Esophagus mucosa (tissue), 1 donor: ENCODE data around the gene LIPC. TPM values are rescaled to one million over a fixed set of nuclear protein-coding genes. Genes with fewer than 3 reads are reported as not detected.

Experiments
- ATAC-seq: fragments of 200-7000 bp; cut with Tn5 transposase; one replicate; pipeline ENCODE4 v1.9.1; 2020
- total RNA-seq: library from RNA; stranded (reverse); gene quantifications from one replicate; pipeline ENCODE4 v1.2.4, GENCODE V29; 2023
- donor health status: DM: yes; HTN: yes; CAD: no.

LIPC gene
- total RNA-seq, 1 donor from 2014 or later: not detected

- ATAC-seq: no peak
These were observed 109.8 kb downstream of the LIPC start for GRCh38 chr15:58541410-58542087.

DNA sequence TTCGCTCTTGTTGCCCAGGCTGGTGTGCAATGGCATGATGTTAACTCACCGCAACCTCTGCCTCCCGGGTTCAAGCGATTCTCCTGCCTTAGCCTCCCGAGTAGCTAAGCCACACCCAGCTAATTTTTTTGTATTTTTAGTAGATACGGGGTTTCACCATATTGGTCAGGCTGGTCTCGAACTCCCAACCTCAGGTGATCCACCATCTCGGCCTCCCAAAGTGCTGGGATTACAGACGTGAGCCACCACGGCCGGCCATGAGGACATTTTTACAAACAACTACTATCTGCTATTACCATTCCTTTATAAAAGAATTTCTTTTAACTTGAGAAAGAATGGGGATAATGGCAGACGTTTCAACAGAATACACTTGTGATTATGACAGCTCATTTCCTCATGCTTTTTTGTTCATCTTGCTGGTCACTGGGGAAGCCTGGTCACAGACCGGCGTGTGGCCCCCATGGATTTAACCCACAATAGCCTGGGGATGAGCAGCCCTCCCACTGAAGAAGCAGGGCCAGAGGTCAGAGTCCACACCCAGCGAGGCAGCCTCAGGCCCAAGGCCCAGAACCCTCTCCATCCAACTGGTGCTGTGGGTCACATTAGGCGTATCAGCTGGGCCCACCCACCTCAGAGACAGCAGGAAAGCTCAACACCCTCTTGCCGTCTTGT is 112.0 kb downstream of the LIPC start:
- ATAC-seq: no peak

DNA sequence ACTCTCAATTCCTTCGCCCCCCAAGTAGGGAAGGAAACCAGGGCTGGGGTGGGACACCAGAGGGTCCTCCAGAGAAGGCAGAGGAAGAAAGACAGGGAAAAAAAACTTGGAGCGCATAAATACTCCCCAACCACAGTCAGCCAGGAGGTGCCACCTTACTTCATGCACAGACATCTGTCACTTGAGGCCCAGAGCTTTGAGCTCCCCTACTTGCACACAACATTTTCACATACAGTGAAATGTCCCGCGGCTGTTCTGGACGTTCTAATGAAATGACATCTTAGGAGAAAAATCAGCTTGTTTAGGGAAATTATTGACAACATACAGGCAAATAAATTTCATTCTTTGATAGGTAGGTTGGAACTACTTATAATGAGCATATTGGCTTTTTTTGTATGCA is 113.0 kb downstream of the LIPC start:
- no peak for ATAC-seq

GRCh38 chr15:58545307-58546065 is 113.7 kb downstream of the LIPC start:
- ATAC-seq: no peak

- no peak for ATAC-seq
These were observed 114.3 kb downstream of the LIPC start for GRCh38 chr15:58546066-58546591.

GRCh38 chr15:58546635-58547627 is 115.1 kb downstream of the LIPC start:
- ATAC-seq: peak; percentile 49

- no peak for ATAC-seq
These were observed 116.0 kb downstream of the LIPC start for GRCh38 chr15:58547628-58548307.

DNA sequence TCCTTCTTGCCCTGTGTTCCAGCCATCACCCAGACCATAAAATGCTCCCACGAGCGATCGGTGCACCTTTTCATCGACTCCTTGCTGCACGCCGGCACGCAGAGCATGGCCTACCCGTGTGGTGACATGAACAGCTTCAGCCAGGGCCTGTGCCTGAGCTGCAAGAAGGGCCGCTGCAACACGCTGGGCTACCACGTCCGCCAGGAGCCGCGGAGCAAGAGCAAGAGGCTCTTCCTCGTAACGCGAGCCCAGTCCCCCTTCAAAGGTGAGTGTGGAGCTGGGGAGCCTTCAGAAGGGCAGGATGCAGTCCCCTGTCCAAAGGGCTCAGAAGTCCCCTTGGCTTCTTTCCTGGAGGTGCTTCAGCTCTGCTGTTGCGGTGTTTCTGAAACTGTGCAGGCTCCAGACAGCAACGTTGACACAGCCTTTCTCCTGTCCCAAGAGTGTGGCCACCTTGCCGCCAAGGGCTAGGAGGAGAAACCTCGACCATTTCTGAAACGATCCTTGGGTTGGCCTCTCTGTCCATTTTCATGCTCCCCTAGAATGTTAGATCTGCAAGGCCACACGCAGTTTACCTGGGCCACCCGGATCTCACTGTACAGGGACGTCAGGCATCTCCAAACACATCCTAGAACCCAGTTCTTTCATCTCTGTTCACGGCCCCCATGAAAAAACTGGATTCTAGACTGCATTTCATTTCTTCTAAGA is 116.7 kb downstream of the LIPC start:
- no peak for ATAC-seq

DNA sequence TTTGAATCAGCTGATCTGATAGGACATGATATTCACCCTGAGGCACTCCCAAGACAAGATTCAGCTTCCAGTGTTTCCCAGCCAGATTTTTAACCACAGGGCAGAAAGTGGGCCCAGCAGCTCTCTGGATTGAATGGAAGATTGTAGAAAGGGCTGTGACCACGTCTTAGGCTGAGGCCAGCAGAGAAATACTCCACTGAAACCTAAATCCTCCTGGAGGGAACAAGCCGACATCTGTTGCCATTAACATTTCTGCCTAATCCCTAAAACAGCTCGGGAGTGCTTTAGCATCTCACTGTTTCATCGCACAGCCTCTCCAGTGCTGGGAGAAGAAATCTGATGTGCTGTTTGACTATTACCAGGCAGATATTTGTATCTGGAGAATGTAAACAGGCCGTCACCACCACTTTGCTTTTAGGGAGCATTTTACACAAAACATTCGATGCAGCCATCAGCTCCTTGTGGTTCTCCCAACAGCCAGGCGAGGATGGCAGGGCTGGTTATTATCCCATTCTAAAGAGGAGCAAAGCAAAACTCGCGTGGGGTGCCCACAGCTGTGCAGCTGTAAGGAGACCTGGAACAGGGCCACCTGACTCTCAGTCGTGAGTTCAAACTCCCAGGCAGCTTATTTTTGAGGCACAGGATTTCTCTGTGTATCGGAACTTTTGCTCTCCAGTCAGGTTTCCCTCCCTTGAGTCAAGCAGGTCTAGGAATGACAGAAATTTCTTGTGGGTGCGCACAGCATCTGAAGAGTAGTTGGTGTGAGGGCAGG is 117.4 kb downstream of the LIPC start:
- ATAC-seq: no peak

GRCh38 chr15:58549785-58550074 is 117.9 kb downstream of the LIPC start:
- no peak for ATAC-seq

- ATAC-seq: peak; percentile 5
These were observed 119.4 kb downstream of the LIPC start for GRCh38 chr15:58551084-58551763.

DNA sequence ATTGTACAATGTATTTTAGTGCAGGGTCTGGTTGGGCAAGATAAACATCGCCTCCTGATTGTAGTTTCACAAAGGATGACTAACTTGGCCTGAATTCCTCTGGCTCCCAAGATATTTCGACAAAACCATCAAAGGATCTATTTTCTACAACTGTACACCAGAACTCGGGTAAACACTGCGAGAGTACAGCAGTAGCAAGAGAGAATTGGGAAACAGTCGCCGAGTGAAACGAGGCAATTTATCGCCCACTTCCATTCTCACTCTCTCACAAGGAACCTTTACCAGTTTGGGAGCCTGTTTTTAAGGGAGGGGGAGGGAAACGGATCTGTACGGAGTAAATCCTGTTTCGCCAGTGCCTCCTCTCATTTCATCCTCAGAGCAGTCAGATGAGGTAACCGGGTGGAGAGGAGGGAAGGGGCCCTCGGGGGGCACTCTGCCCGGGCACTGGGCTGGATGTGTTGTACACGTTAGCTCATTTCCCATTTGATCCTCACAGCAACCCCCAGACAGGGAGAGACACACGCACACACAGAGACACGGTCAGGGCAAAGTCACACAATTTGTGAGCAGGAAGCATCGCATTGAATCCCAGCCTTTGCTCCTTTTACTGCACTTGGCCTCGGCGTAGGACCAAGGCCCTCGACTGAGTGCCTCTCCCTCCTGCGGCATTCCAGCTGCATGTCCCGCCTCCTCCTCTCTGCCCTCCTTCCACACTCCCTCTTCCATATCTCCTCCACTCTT is 120.1 kb downstream of the LIPC start:
- ATAC-seq: peak; percentile 41

DNA sequence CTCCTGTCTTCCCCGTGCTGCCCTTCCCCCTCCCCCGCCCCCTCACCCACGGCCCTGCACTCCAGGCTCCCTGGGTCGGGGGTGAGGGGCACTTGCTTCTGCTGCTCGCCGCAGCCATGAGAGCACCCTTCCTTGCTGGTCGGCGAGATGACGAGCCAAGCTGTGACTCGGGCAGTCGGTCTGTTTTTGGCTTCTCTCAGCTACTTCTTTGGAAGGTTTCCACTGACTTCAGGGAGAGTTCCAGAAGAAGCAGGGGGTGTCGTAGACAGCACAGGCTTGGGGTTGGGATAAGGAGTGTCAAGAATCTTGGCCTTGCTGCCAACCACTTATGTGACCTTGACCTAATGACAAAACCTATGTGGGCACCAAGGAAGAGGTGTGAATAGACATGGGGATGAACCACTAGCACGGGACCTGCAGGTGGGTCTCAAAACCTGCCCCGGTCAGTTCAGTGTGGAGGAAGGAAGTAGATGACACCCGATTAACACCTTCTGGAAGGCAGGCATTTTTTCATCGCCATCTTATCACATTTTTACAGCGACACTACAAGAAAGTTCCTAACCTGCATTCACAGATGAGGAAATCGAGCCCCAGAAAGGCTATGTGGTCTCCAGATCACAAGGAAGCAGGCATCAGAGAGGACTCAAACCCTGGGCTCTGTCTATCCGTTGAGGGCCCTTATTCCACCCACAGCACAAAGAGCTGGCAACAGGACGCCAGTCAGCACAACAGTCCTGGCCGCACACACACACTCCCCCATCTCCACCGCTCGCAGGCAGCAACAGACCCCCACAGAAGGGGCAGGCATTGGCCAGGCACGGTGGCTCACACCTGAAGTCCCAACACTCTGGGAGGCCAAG is 120.9 kb downstream of the LIPC start:
- no peak for ATAC-seq

DNA sequence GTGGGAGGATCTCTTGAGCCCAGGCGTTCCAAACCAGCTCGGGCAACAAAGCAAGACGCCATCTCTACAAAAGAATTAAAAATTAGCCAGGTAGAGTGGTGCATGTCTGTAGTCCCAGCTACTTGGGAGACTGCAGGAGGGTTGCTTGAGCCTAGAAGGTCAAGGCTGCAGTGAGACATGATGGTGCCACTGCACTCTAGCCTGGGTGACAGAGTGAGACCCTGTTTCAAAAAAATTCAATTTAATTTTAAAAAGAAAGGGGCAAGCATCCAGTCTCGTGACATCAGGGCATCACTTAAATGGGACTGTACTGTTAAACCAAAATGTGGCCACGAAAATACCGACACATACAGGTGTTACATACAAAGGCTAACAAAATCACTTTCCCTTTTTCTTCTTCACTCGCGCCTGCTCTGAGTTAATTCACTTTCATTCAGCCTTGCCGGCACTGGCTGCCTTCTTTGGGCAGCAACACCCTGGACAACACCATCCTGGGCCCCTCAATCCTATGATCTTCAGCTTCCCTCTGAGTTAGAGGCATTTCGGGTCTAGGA is 121.7 kb downstream of the LIPC start:
- ATAC-seq: no peak

DNA sequence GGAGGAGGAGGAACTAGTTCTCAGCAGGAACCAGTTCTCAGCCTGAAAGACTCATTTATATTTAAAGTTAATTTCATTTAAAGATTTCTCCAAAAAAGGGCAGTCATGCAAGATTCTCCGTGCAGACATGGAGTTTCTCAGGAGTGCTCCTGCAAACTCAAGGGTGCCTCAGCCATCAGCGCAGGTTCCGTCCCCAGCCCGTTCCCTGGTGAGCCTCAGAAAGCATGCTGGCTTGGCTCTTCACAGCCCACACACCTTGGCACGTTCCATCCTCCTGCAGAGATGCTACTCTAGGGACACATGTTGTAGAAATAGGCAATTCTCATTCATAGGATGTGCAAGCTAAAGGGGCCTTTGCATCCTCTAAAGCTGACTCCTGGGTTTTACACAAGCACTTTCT is 123.0 kb downstream of the LIPC start:
- ATAC-seq: no peak

DNA sequence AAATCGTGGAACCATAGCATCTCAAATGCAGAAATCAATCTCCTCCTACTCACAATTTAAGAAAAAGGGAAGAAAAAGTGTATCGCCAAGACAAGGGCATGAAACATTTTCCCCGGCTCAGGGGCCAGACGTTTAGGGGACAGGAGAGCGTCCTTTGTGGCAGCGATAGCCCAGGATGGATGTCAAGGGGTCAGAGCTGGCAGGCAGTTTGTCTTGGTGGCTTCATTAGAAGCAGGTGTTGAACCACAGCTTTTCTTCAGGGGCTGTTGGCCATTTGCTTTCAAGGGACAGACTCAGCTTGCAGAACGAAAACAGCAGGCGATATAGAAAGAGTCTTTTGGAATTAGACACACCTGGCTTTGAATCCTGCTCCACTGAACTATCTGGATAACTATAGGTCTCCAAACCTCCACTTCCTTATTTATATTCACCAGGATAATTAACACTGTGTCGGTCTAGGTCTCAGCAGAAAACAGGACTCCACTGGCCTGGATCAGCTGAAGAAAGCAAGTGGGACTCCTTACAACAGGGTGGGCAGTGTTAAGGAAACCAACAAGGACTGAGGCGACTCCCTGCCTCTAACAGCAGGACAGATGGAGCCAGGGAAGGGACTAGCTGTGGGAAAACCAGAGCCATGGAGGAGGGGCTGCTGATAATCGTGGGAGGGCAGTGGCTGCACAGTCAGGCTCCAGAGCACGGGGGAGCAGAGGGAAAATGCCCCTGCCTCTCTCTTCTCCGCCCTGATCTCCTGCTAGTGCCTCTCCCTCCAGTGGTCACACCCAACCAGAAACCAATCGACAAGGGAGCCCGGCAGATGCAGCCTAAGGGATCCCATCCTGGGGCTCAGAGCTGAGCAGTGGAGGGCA is 123.6 kb downstream of the LIPC start:
- ATAC-seq: no peak

GRCh38 chr15:58556028-58556361 is 124.2 kb downstream of the LIPC start:
- ATAC-seq: no peak
